Measurements from ENCODE around the gene BEX5. TPM values are rescaled to one million over a fixed set of nuclear protein-coding genes. Genes with fewer than 3 reads are reported as not detected.
"Not testable (repeated sequence)": the region's sequence is repeated elsewhere in the genome, so short reads cannot be mapped to it uniquely, and the experiment has no call there.

Gene BEX5
- total and polyA plus RNA-seq, 4 experiments from 2014 or later = 5.9 to 12.0 (median 7.4) TPM

DNA sequence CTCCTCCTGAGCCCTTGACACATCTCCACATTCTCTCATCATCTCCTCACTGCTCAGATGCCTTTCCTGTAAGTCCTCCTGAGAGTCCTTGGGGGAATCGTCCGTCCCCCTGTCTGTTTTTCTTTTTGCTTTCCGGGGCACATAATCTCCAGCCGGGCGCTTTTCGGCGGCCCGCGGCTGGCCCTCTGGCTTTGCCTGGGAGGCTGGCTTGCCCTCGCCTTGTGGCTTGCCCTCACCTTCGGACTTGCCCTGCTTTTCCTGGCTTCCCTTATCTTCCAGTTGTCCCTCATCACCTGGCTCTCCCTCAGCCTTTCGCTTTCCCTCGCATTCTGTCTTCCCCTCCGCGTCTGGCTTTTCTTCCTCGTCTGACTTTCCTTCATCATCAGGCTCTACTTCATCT, 14.9 kb downstream of the BEX5 start:
- H3K27me3 Mint-ChIP-seq = peaks cover 13 to 29% of the 10 kb centered on the region in 2 donors
- H3K9me3 Mint-ChIP-seq; H3K4me1 ChIP-seq (ENCODE audit: insufficient read depth, low read length); H3K4me1 Mint-ChIP-seq; H3K36me3 Mint-ChIP-seq; H3K4me3 Mint-ChIP-seq; H3K27ac ChIP-seq (ENCODE audit: low read depth, low read length); H3K4me3 ChIP-seq (ENCODE audit: low read length in 2 of 2); H3K9me3 ChIP-seq (ENCODE audit: control insufficient read depth in 1 of 2, low read length in 2 of 2); H3K36me3 ChIP-seq (ENCODE audit: insufficient read depth, low read length); H3K27me3 ChIP-seq (ENCODE audit: insufficient read depth, low read length); H3K27ac Mint-ChIP-seq; POLR2A ChIA-PET (ENCODE audit: partially characterized antibody); DNase-seq; intact Hi-C loops (cut with micrococcal nuclease); CTCF ChIA-PET (ENCODE audit: partially characterized antibody): not testable (repeated sequence)

DNA sequence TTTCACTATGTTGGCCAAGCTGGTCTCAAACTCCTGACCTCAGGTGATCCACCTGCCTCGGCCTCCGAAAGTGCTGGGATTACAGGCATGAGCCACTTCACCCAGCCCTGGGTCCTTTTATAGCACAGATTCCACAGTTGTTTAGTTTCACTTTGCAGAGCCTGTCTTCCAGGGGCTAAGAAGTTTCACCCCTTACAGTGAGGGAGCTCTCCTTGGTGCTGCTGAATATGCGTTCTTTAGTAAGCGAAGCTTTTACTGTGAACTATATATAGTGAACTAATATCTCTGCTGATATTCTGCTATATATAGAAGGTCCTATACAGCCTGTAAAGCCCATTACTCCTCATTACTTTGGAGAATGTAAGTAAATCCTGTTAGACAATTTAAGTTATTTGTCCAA, 17.7 kb downstream of the BEX5 start:
- H3K4me1 Mint-ChIP-seq = peaks cover 0 to 4% (median 2%) of the 10 kb centered on the region in 4 donors
- peaks cover 9 to 28% of the 10 kb centered on the region in 2 donors for H3K27me3 Mint-ChIP-seq
- no peaks in the 10 kb centered on the region for H3K36me3 Mint-ChIP-seq
- no peak overlapping the region for H3K27ac Mint-ChIP-seq
- no peak overlapping the region for H3K4me3 Mint-ChIP-seq
- Histone ChIP-seq H3K4me3 (ENCODE audit: low read length in 2 of 2) (no peak overlapping the region), H3K36me3 (ENCODE audit: insufficient read depth, low read length) (no peaks in the 10 kb centered on the region), H3K9me3 (ENCODE audit: control insufficient read depth in 1 of 2, low read length in 2 of 2) (no peaks in the 10 kb centered on the region), H3K27me3 (ENCODE audit: insufficient read depth, low read length) (no peaks in the 10 kb centered on the region), H3K27ac (ENCODE audit: low read depth, low read length) (no peak overlapping the region), H3K4me1 (ENCODE audit: insufficient read depth, low read length) (no peaks in the 10 kb centered on the region)
- H3K9me3 Mint-ChIP-seq = no peaks in the 10 kb centered on the region
- intact Hi-C loops (cut with micrococcal nuclease) = no loop called here
- POLR2A ChIA-PET (ENCODE audit: partially characterized antibody) = no interaction called here
- CTCF ChIA-PET (ENCODE audit: partially characterized antibody) = no interaction called here
- DNase-seq = no peak

DNA sequence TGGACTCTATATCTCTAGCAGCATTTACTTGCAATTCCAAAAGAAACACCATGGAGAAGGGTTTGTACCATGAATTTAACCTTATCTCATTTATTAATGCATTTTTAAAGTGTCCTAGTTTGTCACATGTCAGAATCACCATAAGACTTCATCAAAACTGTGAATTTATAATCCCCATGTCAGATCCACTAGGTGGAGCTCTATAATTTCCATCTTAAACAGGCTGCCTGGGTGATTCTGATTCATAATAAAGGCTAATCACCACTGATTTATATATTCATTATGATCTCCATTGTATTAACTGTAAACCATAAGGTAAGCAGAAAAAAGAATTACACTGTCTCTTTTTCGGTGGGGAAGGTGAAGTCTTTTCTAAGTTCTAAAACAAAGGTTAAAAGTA, 26.3 kb downstream of the BEX5 start:
- H3K9me3 Mint-ChIP-seq = no peaks in the 10 kb centered on the region
- no peak overlapping the region for H3K27ac Mint-ChIP-seq
- peaks cover 22 to 34% of the 10 kb centered on the region in 2 donors for H3K27me3 Mint-ChIP-seq
- H3K4me1 ChIP-seq (ENCODE audit: insufficient read depth, low read length) = no peaks in the 10 kb centered on the region
- no peaks in the 10 kb centered on the region for H3K36me3 Mint-ChIP-seq
- H3K9me3 ChIP-seq (ENCODE audit: control insufficient read depth in 1 of 2, low read length in 2 of 2) = no peaks in the 10 kb centered on the region
- H3K27ac ChIP-seq (ENCODE audit: low read depth, low read length) = no peak overlapping the region
- POLR2A ChIA-PET (ENCODE audit: partially characterized antibody) = no interaction called here
- H3K4me3 ChIP-seq (ENCODE audit: low read length in 2 of 2) = no peak overlapping the region
- intact Hi-C loops (cut with micrococcal nuclease) = loop anchor here (1.0 kb wide), 1 partner anchor 734 kb away; no protein-coding TSS in a partner anchor
- peaks cover 3% of the 10 kb centered on the region for H3K27me3 ChIP-seq (ENCODE audit: insufficient read depth, low read length)
- DNase-seq = peak in 2 of 5 donors; percentile 6 to 9
- H3K4me1 Mint-ChIP-seq = peaks cover 4 to 5% (median 5%) of the 10 kb centered on the region in 4 donors
- no peaks in the 10 kb centered on the region for H3K36me3 ChIP-seq (ENCODE audit: insufficient read depth, low read length)
- CTCF ChIA-PET (ENCODE audit: partially characterized antibody) = interaction anchor here (0.7 to 1.9 kb wide), 4 partner anchors 16 to 771 kb away, joined by 3 to 6 read pairs (median 4); no protein-coding TSS in a partner anchor
- no peak overlapping the region for H3K4me3 Mint-ChIP-seq

DNA sequence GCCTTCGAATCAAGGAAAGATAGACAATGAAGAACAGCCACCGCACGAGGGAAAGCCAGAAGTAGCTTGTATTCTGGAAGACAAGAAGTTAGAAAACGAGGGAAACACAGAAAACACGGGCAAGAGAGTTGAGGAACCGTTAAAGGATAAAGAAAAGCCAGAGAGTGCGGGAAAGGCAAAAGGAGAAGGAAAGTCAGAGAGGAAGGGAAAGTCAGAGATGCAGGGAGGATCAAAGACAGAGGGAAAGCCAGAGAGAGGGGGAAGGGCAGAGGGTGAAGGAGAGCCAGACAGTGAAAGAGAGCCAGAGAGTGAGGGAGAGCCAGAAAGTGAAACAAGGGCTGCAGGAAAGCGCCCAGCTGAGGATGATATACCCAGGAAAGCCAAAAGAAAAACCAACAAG, 28.9 kb downstream of the BEX5 start:
- peaks cover 19 to 34% of the 10 kb centered on the region in 2 donors for H3K27me3 Mint-ChIP-seq
- ChIA-PET POLR2A (ENCODE audit: partially characterized antibody) (no interaction called here), CTCF (ENCODE audit: partially characterized antibody) (no interaction called here)
- H3K9me3 Mint-ChIP-seq = no peaks in the 10 kb centered on the region
- H3K36me3 ChIP-seq (ENCODE audit: insufficient read depth, low read length) = no peaks in the 10 kb centered on the region
- no peak overlapping the region for H3K27ac ChIP-seq (ENCODE audit: low read depth, low read length)
- H3K4me3 Mint-ChIP-seq = peak overlapping the region in 2 of 8 donors; percentile 48 to 52
- no peaks in the 10 kb centered on the region for H3K4me1 ChIP-seq (ENCODE audit: insufficient read depth, low read length)
- H3K36me3 Mint-ChIP-seq = no peaks in the 10 kb centered on the region
- DNase-seq = no peak
- peak overlapping the region in 2 of 7 donors; percentile 47 to 49 for H3K27ac Mint-ChIP-seq
- intact Hi-C loops (cut with micrococcal nuclease) = no loop called here
- no peaks in the 10 kb centered on the region for H3K9me3 ChIP-seq (ENCODE audit: control insufficient read depth in 1 of 2, low read length in 2 of 2)
- H3K4me1 Mint-ChIP-seq = peaks cover 4 to 7% (median 6%) of the 10 kb centered on the region in 4 donors
- H3K4me3 ChIP-seq (ENCODE audit: low read length in 2 of 2) = no peak overlapping the region
- peaks cover 3% of the 10 kb centered on the region for H3K27me3 ChIP-seq (ENCODE audit: insufficient read depth, low read length)

DNA sequence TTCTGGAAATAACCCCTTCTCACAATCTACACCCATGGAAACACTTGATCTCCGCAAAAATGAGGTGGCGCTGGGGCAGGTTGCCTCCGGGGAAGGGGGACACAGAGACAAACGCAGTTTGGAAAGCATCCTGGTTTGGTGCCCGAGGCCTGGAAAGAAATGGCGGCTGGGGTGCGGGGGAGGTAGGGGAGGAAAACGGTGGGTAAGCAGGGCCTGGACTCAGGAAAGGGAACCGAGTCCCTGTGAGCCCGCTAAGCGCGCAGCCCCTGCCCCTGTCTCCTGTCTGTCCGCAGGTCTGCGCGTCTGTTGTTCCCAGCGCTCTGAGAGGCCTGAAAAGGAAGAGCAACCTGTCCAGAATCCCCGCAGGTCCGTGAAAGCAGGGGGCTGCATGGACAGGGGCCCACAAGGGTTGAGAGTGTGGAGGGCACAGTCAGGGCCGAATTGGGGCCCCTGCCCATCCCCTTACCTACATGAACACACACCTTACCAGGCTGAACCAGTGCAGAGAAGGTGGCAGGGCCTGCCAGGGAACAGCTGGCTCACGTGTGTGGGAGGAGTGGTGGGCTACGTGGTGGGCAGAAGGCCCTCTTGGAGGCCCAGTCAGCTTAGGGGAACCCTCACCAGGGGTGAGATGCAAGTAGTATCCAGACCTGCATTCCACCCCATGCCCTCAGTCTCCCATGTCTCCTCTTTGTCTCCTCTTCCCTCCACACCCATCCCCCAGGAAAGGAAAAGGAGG, 29.5 kb downstream of the BEX5 start:
- POLR2A ChIA-PET (ENCODE audit: partially characterized antibody); DNase-seq; H3K36me3 Mint-ChIP-seq; CTCF ChIA-PET (ENCODE audit: partially characterized antibody); intact Hi-C loops (cut with micrococcal nuclease); H3K27me3 ChIP-seq (ENCODE audit: insufficient read depth, low read length); H3K4me3 ChIP-seq (ENCODE audit: low read length in 2 of 2); H3K9me3 ChIP-seq (ENCODE audit: control insufficient read depth in 1 of 2, low read length in 2 of 2); H3K9me3 Mint-ChIP-seq; H3K27ac Mint-ChIP-seq; H3K36me3 ChIP-seq (ENCODE audit: insufficient read depth, low read length); H3K4me1 Mint-ChIP-seq; H3K4me1 ChIP-seq (ENCODE audit: insufficient read depth, low read length); H3K27ac ChIP-seq (ENCODE audit: low read depth, low read length): not testable (repeated sequence)
- H3K27me3 Mint-ChIP-seq = peaks cover 19 to 31% of the 10 kb centered on the region in 2 donors
- H3K4me3 Mint-ChIP-seq = peak overlapping the region in 6 of 8 donors; percentile 10 to 55 (median 48)

DNA sequence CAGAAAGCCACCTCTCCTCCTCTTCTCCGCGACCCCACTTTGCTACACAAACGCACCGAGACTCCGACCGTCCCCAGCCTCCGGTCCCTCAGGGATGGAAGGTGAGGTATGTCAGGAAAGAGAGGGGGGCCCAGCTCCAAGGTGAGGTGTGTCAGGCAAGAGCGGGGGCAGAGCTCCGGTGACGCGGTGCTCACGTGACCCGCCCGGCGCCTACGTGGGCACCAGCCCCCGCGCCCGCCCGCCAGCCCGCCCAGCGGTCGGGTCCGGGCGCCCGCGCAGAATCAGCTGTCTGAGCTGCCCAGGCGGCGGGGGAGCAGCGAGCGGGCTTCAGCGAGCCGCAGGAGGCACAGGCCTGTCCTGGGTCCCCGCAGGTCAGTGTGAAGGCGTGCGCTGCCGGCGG, 30.3 kb downstream of the BEX5 start, which contains the start of gene TCEAL2:
TSS of gene TCEAL2 (plus strand) at position 244 of the 400 bp plus-strand sequence. CDS start 1,152 bp downstream, outside the sequence.
- H3K4me3 ChIP-seq (ENCODE audit: low read length in 2 of 2); H3K27ac ChIP-seq (ENCODE audit: low read depth, low read length); H3K36me3 ChIP-seq (ENCODE audit: insufficient read depth, low read length); H3K4me1 ChIP-seq (ENCODE audit: insufficient read depth, low read length); CTCF ChIA-PET (ENCODE audit: partially characterized antibody); intact Hi-C loops (cut with micrococcal nuclease); H3K27me3 ChIP-seq (ENCODE audit: insufficient read depth, low read length); H3K9me3 ChIP-seq (ENCODE audit: control insufficient read depth in 1 of 2, low read length in 2 of 2); POLR2A ChIA-PET (ENCODE audit: partially characterized antibody); H3K4me1 Mint-ChIP-seq; H3K36me3 Mint-ChIP-seq; H3K9me3 Mint-ChIP-seq: not testable (repeated sequence)
- DNase-seq = peak in 1 of 5 donors; percentile 11
- peaks cover 19 to 31% of the 10 kb centered on the region in 2 donors for H3K27me3 Mint-ChIP-seq
- H3K27ac Mint-ChIP-seq = peak within 1 kb of the TSS in 2 of 7 donors; percentile 42 to 53
- H3K4me3 Mint-ChIP-seq = peak within 1 kb of the TSS; percentile 47 to 76 (median 70)

DNA sequence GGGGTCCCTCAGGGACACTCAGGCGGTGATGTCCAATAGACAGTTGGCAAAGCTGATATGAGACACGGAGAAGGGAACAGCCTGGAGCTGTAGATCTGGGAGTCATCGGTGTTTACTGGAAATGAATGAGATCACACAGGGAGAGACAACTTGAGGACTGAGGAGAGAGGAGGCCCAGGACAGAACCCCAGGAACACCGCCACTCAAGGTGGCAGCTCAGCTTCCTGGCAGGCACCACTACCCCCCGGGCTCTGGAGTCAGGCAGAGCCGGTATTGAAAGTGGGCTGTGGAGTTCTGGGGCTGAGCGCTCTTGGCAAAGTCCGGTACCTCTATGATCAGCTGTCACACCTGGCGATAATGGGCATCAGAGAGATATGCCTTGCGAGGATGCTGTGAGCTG, 30.8 kb downstream of the BEX5 start:
- H3K9me3 Mint-ChIP-seq; H3K9me3 ChIP-seq (ENCODE audit: control insufficient read depth in 1 of 2, low read length in 2 of 2); DNase-seq; H3K36me3 Mint-ChIP-seq; intact Hi-C loops (cut with micrococcal nuclease); H3K27me3 ChIP-seq (ENCODE audit: insufficient read depth, low read length); H3K4me1 Mint-ChIP-seq; H3K4me3 ChIP-seq (ENCODE audit: low read length in 2 of 2); H3K4me1 ChIP-seq (ENCODE audit: insufficient read depth, low read length); H3K27ac ChIP-seq (ENCODE audit: low read depth, low read length); CTCF ChIA-PET (ENCODE audit: partially characterized antibody); H3K36me3 ChIP-seq (ENCODE audit: insufficient read depth, low read length); POLR2A ChIA-PET (ENCODE audit: partially characterized antibody): not testable (repeated sequence)
- peak overlapping the region; percentile 41 to 76 (median 70) for H3K4me3 Mint-ChIP-seq
- peak overlapping the region in 1 of 7 donors; percentile 53 for H3K27ac Mint-ChIP-seq
- peaks cover 19 to 31% of the 10 kb centered on the region in 2 donors for H3K27me3 Mint-ChIP-seq
